Body of pancreas (tissue), 4 donors: Measurements from ENCODE around the gene CFLAR.

Source experiments
- POLR2A ChIP-seq, 3 donors: fragments of 450-650 bp; IDR thresholded peaks; one replicate each; pipeline ENCODE4 v1.6.1; 2016; ENCODE audit warnings: antibody characterized with exemption in 3 of 3, mild to moderate bottlenecking in 2 of 3
- TF ChIP-seq, protein P1 (sequence below), 7 experiments: fragments of 450-650 bp in 4 of 7; fragments of 200-600 bp in 3 of 7; sonication (generic) in 3 of 7; IDR thresholded peaks; one replicate each; pipeline ENCODE4 v1.5.1; 2016 to 2019; ENCODE audit warnings: antibody characterized with exemption in 7 of 7

DNA sequence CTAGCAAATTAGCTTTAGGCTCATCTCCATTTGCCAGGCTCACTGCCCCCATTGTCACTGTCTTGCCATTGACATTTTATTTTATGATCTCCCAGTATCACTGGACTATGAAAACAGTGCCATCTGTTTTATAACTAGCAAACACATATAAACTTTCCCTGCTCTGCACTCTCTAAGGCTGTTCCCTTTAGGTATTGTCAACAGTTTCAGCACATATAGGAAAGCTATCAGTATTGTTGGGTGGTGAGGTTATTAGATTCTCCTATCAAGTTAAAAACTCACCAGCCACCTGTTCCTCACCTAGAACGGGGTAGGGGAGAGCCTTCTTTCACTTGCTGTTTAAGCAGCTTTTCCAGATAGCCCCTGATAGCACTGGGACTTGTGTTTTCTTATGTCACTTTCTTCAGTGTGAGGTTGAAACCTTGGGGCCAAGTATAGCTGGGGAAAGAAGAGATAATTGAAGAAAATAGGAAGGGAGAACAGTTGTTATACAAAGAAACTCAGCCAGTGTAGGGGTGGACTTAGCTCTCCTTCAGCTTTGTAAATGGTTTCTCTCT is 32.5 kb downstream of the CFLAR start:
- TF ChIP-seq, protein P1, sequence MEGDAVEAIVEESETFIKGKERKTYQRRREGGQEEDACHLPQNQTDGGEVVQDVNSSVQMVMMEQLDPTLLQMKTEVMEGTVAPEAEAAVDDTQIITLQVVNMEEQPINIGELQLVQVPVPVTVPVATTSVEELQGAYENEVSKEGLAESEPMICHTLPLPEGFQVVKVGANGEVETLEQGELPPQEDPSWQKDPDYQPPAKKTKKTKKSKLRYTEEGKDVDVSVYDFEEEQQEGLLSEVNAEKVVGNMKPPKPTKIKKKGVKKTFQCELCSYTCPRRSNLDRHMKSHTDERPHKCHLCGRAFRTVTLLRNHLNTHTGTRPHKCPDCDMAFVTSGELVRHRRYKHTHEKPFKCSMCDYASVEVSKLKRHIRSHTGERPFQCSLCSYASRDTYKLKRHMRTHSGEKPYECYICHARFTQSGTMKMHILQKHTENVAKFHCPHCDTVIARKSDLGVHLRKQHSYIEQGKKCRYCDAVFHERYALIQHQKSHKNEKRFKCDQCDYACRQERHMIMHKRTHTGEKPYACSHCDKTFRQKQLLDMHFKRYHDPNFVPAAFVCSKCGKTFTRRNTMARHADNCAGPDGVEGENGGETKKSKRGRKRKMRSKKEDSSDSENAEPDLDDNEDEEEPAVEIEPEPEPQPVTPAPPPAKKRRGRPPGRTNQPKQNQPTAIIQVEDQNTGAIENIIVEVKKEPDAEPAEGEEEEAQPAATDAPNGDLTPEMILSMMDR (IDR thresholded peaks at IDR 0.05) = no peak
- TF ChIP-seq POLR2A (IDR thresholded peaks at IDR 0.05) = no peak
